Left hindlimb (tissue), 1 donor: Measurements from ENCODE around the gene CWC22.
"Not testable (repeated sequence)": the region's sequence is repeated elsewhere in the genome, so short reads cannot be mapped to it uniquely, and the experiment has no call there.

Experiments used
- DNase-seq: peaks from one replicate; pipeline ENCODE4 v3.0.0-alpha.2; 2018

The CWC22 gene

GRCh38 chr2:179948058-179948457 lies 59.0 kb downstream of the CWC22 start:
- DNase-seq = no peak

- DNase-seq = no peak
These were observed 60.1 kb downstream of the CWC22 start for GRCh38 chr2:179946810-179947615.

DNA sequence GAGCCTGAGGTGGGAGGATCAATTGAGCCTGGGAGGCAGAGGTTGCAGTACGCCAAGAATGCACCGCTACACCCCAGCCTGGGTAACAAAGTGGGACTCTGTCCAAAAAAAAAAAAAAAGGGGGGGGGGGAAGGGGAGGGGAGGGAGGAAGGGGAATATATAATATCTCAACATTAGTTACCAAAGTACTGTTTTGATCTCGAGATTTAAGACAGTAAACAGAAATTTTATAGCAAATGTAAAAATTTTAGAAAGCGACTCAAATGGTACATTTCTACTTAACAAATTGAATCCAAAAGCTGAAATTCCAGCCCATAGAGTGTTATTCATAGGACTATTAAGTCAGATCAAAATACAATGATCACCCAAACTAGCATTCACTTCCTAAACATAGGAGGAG lies 60.8 kb downstream of the CWC22 start:
- no peak for DNase-seq

GRCh38 chr2:179939259-179939658 lies 67.8 kb downstream of the CWC22 start:
- no peak for DNase-seq

GRCh38 chr2:179938026-179938425 lies 69.1 kb downstream of the CWC22 start:
- no peak for DNase-seq

- DNase-seq = no peak
These were observed 70.4 kb downstream of the CWC22 start for GRCh38 chr2:179936654-179937053.

GRCh38 chr2:179936141-179936540 lies 71.0 kb downstream of the CWC22 start:
- DNase-seq = no peak

DNA sequence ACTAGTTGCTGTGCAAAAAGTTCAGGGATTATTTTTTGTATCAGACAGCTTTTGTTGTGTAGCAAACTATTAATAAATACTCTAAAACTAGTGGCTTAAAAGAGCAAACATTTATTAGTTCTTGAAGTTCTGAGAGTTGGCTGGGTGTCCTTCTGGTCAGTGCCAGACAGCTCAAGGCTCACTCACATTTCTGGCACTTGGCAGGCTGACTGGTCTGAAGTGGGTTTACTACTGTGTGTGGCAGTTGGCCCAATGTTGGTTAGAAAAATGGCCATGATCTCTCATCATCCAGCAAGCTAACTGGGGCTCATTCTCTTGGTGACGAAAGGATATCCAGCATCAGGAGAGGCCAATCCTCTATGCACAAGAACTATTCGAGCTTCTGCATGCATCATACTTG lies 74.3 kb downstream of the CWC22 start:
- DNase-seq = no peak

DNA sequence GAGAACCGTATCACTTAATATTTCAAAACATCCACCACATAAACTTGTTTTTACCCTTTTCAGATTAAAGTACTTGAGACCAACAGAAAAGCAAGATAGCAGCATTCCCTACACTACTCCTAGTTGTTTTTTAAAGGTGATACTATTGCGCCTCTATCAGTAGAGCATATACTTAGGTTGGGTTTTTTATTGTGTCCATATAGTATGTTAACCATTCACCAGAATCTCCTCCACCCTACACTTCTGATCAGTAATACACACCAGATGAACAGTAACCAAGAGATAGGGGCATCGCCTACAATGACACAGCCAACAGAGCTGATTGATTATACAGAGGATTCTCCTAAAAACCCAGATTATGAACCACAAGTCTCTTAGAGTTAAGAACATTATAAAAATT lies 75.6 kb downstream of the CWC22 start:
- no peak for DNase-seq

DNA sequence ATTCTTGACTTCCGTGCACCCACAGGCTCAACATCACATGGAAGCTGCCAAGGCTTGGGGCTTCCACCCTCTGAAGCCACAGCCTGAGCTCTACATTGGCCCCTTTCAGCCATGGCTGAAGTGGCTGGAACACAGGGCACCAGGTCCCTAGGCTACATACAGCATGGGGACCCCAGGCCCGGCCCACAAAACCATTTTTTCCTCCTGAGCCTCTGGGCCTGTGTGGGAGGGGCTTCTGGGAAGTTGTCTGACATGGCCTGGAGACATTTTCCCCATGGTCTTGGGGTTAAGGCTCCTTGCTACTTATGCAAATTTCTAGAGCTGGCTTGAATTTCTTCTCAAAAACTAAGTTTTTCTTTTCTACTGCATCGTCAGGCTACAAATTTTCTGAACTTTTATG lies 77.1 kb downstream of the CWC22 start:
- DNase-seq = not testable (repeated sequence)

DNA sequence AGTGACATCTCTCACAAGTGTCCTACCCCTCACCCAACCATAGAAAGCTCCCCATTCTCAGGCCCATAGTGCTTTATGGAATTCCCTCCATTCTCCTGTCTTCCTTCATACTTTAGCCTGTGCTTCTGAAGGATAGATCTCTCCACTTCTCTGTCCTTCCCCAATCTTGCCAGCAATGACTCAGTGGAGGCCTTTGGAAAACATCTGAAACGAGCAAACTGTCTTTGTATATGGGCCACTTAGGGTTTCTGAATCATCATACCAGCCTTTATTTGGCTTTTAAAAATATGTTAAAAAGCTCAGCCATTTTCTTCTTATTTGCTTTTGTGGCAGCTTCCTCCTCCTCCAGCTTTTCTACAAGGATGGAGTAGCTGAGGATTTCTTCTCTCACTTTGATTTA lies 80.1 kb downstream of the CWC22 start:
- DNase-seq = no peak

GRCh38 chr2:179925713-179926112 lies 81.4 kb downstream of the CWC22 start:
- DNase-seq = no peak

DNA sequence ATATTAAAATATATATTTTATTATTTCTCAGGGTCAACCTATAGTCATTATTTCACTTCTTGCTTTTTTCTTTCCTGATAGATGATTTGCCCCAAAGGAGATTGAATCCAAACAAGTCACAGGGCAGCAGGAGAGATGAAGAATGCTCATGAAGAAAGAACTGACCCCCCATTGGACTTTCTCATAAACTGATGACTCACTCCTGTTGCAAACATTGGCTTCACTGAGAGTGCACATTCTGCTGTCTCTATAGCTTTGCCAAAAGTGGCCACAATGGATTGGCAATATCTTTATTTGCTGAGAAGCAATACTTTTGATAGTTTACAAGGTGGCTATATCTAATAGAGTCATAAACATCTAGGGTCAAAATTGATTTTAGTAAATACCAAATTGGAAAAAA lies 89.8 kb downstream of the CWC22 start:
- no peak for DNase-seq

DNA sequence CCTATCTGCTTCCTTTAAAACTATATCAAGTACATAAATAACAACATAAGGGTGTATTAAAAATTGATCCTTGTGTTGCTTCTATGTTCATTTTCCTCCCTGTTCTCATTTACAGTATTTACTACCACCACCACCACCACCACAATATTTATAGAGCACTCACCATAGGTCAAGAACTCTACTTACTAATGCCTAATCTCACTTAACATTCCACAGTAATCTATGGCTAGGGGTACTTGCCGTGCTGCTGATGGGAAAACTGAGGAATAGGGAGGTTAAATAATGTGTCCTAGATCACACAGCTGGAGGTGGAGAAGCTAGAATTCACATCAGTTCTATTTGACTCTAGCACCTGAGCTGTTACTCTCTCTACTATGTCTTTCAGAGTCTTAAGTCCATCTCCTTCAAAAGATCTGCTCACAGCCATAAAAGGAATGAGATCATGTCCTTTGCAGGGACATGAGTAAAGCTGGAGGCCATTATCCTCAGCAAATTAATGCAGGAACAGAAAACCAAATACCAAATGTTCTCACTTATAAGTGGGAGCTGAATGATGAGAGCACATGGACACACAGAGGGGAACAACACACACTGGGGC lies 91.6 kb downstream of the CWC22 start:
- no peak for DNase-seq

DNA sequence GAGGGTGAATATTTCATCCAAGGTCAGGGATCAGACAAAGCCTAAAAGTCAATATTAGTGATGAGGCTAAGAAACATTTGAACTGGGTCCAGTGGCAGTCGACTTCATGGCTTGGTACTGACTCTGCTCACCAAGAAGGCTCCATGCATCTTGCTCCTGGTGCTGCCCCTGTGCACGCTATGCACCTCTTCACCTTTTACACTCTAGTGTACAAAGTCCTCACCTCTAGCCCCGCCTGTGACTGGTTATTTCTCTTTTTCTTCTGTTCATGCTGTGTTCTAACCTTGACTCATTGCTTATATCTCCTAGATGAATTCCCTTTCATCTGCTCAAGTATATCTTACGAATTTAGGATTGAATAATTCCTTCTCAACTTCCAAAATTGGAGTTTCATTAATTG lies 93.3 kb downstream of the CWC22 start:
- DNase-seq = no peak

DNA sequence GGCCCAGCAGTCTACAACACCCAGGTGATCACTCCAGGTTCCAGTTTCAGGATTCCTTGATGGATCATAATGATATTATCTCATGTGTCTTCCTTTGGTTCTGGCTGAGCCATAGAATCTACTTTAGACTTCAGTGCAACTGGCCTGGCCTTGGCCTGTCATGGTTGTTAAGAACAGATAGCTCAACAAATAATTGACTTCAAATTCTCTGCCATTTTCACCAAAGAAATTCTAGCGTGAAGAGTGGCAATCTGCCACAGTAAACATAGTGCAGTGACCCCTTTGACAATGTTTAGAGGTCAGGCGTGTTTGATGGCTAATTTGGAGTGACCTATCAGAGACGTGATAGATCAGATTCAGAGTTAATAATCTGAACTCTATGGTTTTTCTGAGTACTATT lies 95.5 kb downstream of the CWC22 start:
- no peak for DNase-seq

GRCh38 chr2:179910735-179911113 lies 96.4 kb downstream of the CWC22 start:
- no peak for DNase-seq

- no peak for DNase-seq
These were observed 97.0 kb downstream of the CWC22 start for GRCh38 chr2:179909845-179910734.

DNA sequence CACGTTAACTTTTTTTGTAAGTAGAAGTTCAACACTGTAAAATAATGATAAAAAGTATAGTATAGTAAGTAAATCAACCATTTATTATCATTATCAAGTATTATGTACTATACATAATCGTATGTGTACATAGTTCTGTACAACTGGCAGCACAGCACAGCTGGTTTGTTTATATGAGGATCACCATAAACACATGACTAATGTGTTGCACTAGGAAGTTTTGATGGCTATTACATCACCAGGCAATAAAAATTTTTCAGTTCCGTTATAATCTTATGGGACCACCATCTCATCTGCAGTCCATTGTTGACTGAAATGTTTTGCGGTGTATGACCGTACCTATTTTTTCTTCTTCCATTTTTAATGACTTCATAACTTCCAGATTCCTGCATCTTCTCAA lies 106.4 kb downstream of the CWC22 start:
- no peak for DNase-seq

- no peak for DNase-seq
These were observed 107.4 kb downstream of the CWC22 start for GRCh38 chr2:179899666-179900065.

DNA sequence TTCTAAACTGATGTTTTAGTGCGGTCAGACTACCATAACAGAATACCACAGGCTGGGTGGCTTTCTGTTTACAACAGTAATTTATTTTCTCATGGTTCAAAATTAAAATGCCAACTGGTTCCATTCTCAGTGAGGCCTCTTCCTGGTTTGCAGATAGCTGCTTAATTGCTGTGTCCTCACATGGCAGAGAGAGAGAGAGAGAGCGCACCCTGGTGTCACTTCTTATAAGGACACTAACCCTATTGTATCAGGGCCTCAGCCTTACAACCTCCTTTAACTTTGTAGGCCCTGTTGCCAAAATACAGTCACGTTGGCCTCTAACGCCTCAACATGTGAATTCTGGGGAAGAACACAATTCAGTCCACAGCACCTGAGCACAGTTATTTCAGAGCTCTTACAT lies 108.2 kb downstream of the CWC22 start:
- no peak for DNase-seq
